A549 (cell line): ENCODE data around the gene BPIFA3. TPM values are rescaled to one million over a fixed set of nuclear protein-coding genes. Genes with fewer than 3 reads are reported as not detected.
"Not testable (repeated sequence)": the region's sequence is repeated elsewhere in the genome, so short reads cannot be mapped to it uniquely, and the experiment has no call there.

Experiments
- ATAC-seq, 2 experiments: fragments of 200-7000 bp in 1 of 2; fragments of >200 bp in 1 of 2; cut with Nextera tagmentation in 1 of 2; cut with Tn5 transposase in 1 of 2; 3 replicates each; pipeline versions ENCODE4 v1.8.0 to v1.9.1; 2018 to 2020; ENCODE audit warnings: mild to moderate bottlenecking in 1 of 2, moderate library complexity in 1 of 2
- CTCF ChIA-PET: fragments of 300-600 bp; sonication (Branson Sonifier 250); formaldehyde crosslinking; extraction: SDS; loops from one replicate; lab custom pipeline; 2021; ENCODE audit warnings: antibody characterized with exemption, inconsistent platforms; lab: Yijun Ruan, JAX
- POLR2A ChIA-PET: fragments of 350-600 bp; formaldehyde crosslinking; extraction: SDS; loops from one replicate; lab custom pipeline; 2021; ENCODE audit warnings: antibody characterized with exemption, inconsistent platforms; lab: Yijun Ruan, JAX
- DNase-seq, 2 experiments: peaks; one replicate each; pipeline versions ENCODE4 v3.0.0 to v3.0.0-alpha.2; 2011 to 2016; ENCODE audit warnings: low read depth in 1 of 2, low spot score in 1 of 2
- FAIRE-seq: peaks from 2 replicates; lab custom pipeline; 2011; peaks lifted over from hg19 to GRCh38; lab: Jason Lieb, UNC
- H3K27ac ChIP-seq, 2 experiments: fragments of >200 bp; sonication (Bioruptor Twin); formaldehyde crosslinking; 3 replicates each; pipeline ENCODE4 v1.5.1; 2016 to 2017
- H3K4me1 ChIP-seq: fragments of >200 bp; sonication (Bioruptor Twin); formaldehyde crosslinking; 3 replicates; pipeline ENCODE4 v1.6.1; 2016
- H3K4me2 ChIP-seq: fragments of >200 bp; sonication (Bioruptor Twin); formaldehyde crosslinking; 3 replicates; pipeline ENCODE4 v1.6.1; 2016
- H3K4me3 ChIP-seq: fragments of >200 bp; sonication (Bioruptor Twin); formaldehyde crosslinking; 3 replicates; pipeline ENCODE4 v1.5.1; 2016
- H3K9me3 ChIP-seq: fragments of >200 bp; sonication (Bioruptor Twin); formaldehyde crosslinking; 3 replicates; pipeline ENCODE4 v1.6.1; 2016
- ATOH8 ChIP-seq: fragments of 250-450 bp; sonication (Bioruptor Pico); IDR thresholded peaks from 2 replicates; pipeline ENCODE4 v1.5.0; 2020; ENCODE audit warnings: low read depth, mild to moderate bottlenecking, moderate library complexity
- BCL3 ChIP-seq: fragments of >200 bp; sonication (Bioruptor Twin); formaldehyde crosslinking; IDR thresholded peaks from 3 replicates; pipeline ENCODE4 v1.6.1; 2016
- CEBPB ChIP-seq, 2 experiments: fragments of >200 bp in 1 of 2; sonication (Bioruptor Twin) in 1 of 2; formaldehyde crosslinking in 1 of 2; IDR thresholded peaks; 2 replicates each; pipeline ENCODE4 v1.6.1; 2012 to 2016
- FOSB ChIP-seq: fragments of 250-450 bp; sonication (Bioruptor Pico); IDR thresholded peaks from 2 replicates; pipeline ENCODE4 v1.5.0; 2020; ENCODE audit warnings: mild to moderate bottlenecking, moderate library complexity
- GATA3 ChIP-seq: IDR thresholded peaks from 2 replicates; pipeline ENCODE4 v1.6.1; 2012; ENCODE audit warnings: borderline replicate concordance
- HDAC2 ChIP-seq: fragments of 200-600 bp; sonication (generic); IDR thresholded peaks from 2 replicates; pipeline ENCODE4 v1.6.1; 2016
- HOXB5 ChIP-seq: fragments of 250-450 bp; sonication (Bioruptor Pico); IDR thresholded peaks from 2 replicates; pipeline ENCODE4 v1.5.0; 2020; ENCODE audit warnings: mild to moderate bottlenecking, moderate library complexity
- JUN ChIP-seq, 2 experiments: fragments of >200 bp; sonication (Bioruptor Twin); formaldehyde crosslinking; IDR thresholded peaks; 2 replicates in 1 of 2; 3 replicates in 1 of 2; pipeline ENCODE4 v1.6.1; 2016 to 2017
- KDM5A ChIP-seq: fragments of 200-600 bp; sonication (generic); IDR thresholded peaks from 2 replicates; pipeline ENCODE4 v1.6.1; 2016; ENCODE audit warnings: antibody characterized with exemption, mild to moderate bottlenecking
- MAFK ChIP-seq: fragments of 450-650 bp; IDR thresholded peaks from 2 replicates; pipeline ENCODE4 v1.6.1; 2014; ENCODE audit not compliant: partially characterized antibody
- MAZ ChIP-seq: fragments of 150-350 bp; IDR thresholded peaks from 2 replicates; pipeline ENCODE4 v1.6.1; 2014; ENCODE audit warnings: antibody characterized with exemption, low read depth, low read length, borderline replicate concordance
- NR3C1 ChIP-seq: fragments of >200 bp; sonication (Bioruptor Twin); formaldehyde crosslinking; IDR thresholded peaks from 3 replicates; pipeline ENCODE4 v1.6.1; 2017
- POLR2AphosphoS2 ChIP-seq: conservative IDR thresholded peaks from 2 replicates; pipeline ENCODE4 v1.6.1; 2012; ENCODE audit warnings: low read length, improper control_type of control experiment, inconsistent platforms
- RAD21 ChIP-seq, 2 experiments: fragments of >200 bp in 1 of 2; sonication (Bioruptor Twin) in 1 of 2; formaldehyde crosslinking in 1 of 2; IDR thresholded peaks in 1 of 2; conservative IDR thresholded peaks in 1 of 2; 2 replicates in 1 of 2; 3 replicates in 1 of 2; pipeline ENCODE4 v1.6.1; 2012 to 2018; ENCODE audit warnings: inconsistent platforms in 1 of 2
- RARB ChIP-seq: fragments of 250-450 bp; sonication (Bioruptor Pico); IDR thresholded peaks from 2 replicates; pipeline ENCODE4 v1.8.0; 2021; ENCODE audit warnings: mild to moderate bottlenecking, moderate library complexity
- RCOR1 ChIP-seq: fragments of 150-350 bp; IDR thresholded peaks from 2 replicates; pipeline ENCODE4 v1.6.1; 2014; ENCODE audit warnings: antibody characterized with exemption, low read length, low read depth
- SREBF2 ChIP-seq: fragments of 450-650 bp; IDR thresholded peaks from 2 replicates; pipeline ENCODE4 v1.6.1; 2014; ENCODE audit warnings: mild to moderate bottlenecking, moderate library complexity
- TP53 ChIP-seq: fragments of 250-450 bp; sonication (Bioruptor Pico); IDR thresholded peaks from 2 replicates; pipeline ENCODE4 v1.5.0; 2021; ENCODE audit warnings: mild to moderate bottlenecking, moderate library complexity
- ZC3H11A ChIP-seq: fragments of 450-650 bp; IDR thresholded peaks from 2 replicates; pipeline ENCODE4 v1.6.1; 2014; ENCODE audit warnings: antibody characterized with exemption, mild to moderate bottlenecking
- ZSCAN20 ChIP-seq: fragments of 250-450 bp; sonication (Bioruptor Pico); IDR thresholded peaks from 2 replicates; pipeline ENCODE4 v1.8.0; 2022; ENCODE audit warnings: mild to moderate bottlenecking, moderate library complexity
- WGBS: methylation state at CpG from one replicate; pipeline ENCODE4 v1.1.6; 2017; ENCODE audit errors: missing lambda C conversion rate; 5-methylcytosine and 5-hydroxymethylcytosine counted together
- polyA plus RNA-seq, 4 experiments: library from polyadenylated mRNA; depleted of rRNA in 3 of 4; stranded (reverse); fragments of >200 nt; fragmentation: RNase III in 1 of 4; extraction: RNeasy Plus Mini Kit Qiagen cat#74134 plus additional on column Dnase treatment in 1 of 4; gene quantifications; 2 replicates in 3 of 4; 3 replicates in 1 of 4; pipeline ENCODE4 v1.2.3, GENCODE V29; 2011 to 2017

The BPIFA3 gene
- polyA plus RNA-seq, 2 of the 4 experiments (the other 2 are of a cell fraction) = not detected

GRCh38 chr20:33180169-33180568, 37.0 kb upstream of the BPIFA3 start:
- DNase-seq (no peak), ATAC-seq (no peak), FAIRE-seq (no peak)
- 94% methylated on average over 5 of the region's 5 CpGs for WGBS
- H3K4me3 ChIP-seq = no peak overlapping the region
- no peak overlapping the region for H3K27ac ChIP-seq
- POLR2A ChIA-PET = no interaction called here
- peaks cover 5% of the 10 kb centered on the region; the same call in 1 of the 3 replicates for H3K9me3 ChIP-seq
- H3K4me2 ChIP-seq = no peak overlapping the region
- CTCF ChIA-PET = interaction anchor here (0.6 to 1.6 kb wide), 6 partner anchors 10 to 54 kb away, joined by 3 to 4 read pairs (median 3); no protein-coding TSS in a partner anchor
- TF ChIP-seq HOXB5 (CRISPR knock-in tag) (no peak), BCL3 (no peak), SREBF2 (no peak), HDAC2 (no peak), ZC3H11A (no peak), ZSCAN20 (CRISPR knock-in tag) (no peak), RAD21 (conservative IDR thresholded peaks at IDR 0.05 in 1 of 2, IDR thresholded peaks at IDR 0.05 in 1 of 2) (no peak), MAFK (no peak)
- H3K4me1 ChIP-seq = peaks cover 15% of the 10 kb centered on the region

- Histone ChIP-seq H3K4me3 (no peak overlapping the region), H3K4me1 (peaks cover 15% of the 10 kb centered on the region), H3K4me2 (no peak overlapping the region), H3K27ac (no peak overlapping the region), H3K9me3 (peaks cover 5% of the 10 kb centered on the region; the same call in 1 of the 3 replicates)
- CTCF ChIA-PET = interaction anchor here (0.7 to 1.3 kb wide), 2 partner anchors 27 to 28 kb away, joined by 3 to 4 read pairs; no protein-coding TSS in a partner anchor
- FAIRE-seq (no peak), ATAC-seq (peak; percentile 47 to 51; a peak in 3 of 6 replicates), DNase-seq (no peak)
- 0% methylated on average over 1 of the region's 1 CpG for WGBS
- POLR2A ChIA-PET = no interaction called here
- TF ChIP-seq CEBPB (IDR thresholded peaks at IDR 0.05) (no peak), HOXB5 (CRISPR knock-in tag) (no peak), NR3C1 (no peak), TP53 (CRISPR knock-in tag) (no peak)
- TF ChIP-seq, all 56 proteins: peak for 0
Observed at GRCh38 chr20:33181482-33182093, 35.6 kb upstream of the BPIFA3 start.

GRCh38 chr20:33183312-33183711, 33.8 kb upstream of the BPIFA3 start:
- DNase-seq (no peak), FAIRE-seq (no peak), ATAC-seq (no peak)
- H3K4me1 ChIP-seq = peaks cover 11% of the 10 kb centered on the region
- TF ChIP-seq RCOR1 (no peak), FOSB (CRISPR knock-in tag) (no peak), MAZ (no peak), RARB (CRISPR knock-in tag) (no peak), ATOH8 (CRISPR knock-in tag) (no peak), JUN (IDR thresholded peaks at IDR 0.05) (no peak), CEBPB (IDR thresholded peaks at IDR 0.05) (no peak), MAFK (no peak), POLR2AphosphoS2 (no peak), ZSCAN20 (CRISPR knock-in tag) (no peak), GATA3 (no peak), BCL3 (no peak), ZC3H11A (no peak), KDM5A (no peak)
- POLR2A ChIA-PET = no interaction called here
- H3K27ac ChIP-seq = no peak overlapping the region
- H3K4me2 ChIP-seq = no peak overlapping the region
- H3K4me3 ChIP-seq = no peak overlapping the region
- WGBS = 39% methylated on average over 2 of the region's 2 CpGs
- peaks cover 5% of the 10 kb centered on the region; the same call in 1 of the 3 replicates for H3K9me3 ChIP-seq
- CTCF ChIA-PET = interaction anchor here (1.2 kb wide), 1 partner anchor 87 kb away, joined by 3 read pairs; no protein-coding TSS in a partner anchor

- POLR2A ChIA-PET, H3K4me3 ChIP-seq, ATAC-seq, FAIRE-seq, DNase-seq, H3K4me1 ChIP-seq, CTCF ChIA-PET, H3K27ac ChIP-seq, H3K4me2 ChIP-seq, H3K9me3 ChIP-seq: not testable (repeated sequence)
- WGBS = 84% methylated on average over 2 of the region's 40 CpGs
Observed at GRCh38 chr20:33185031-33185590, 32.0 kb upstream of the BPIFA3 start.
